Occipital lobe (tissue), 2 donors: Measurements from ENCODE around the gene EYA4. TPM values are rescaled to one million over a fixed set of nuclear protein-coding genes. Genes with fewer than 3 reads are reported as not detected.
"Not testable (repeated sequence)": the region's sequence is repeated elsewhere in the genome, so short reads cannot be mapped to it uniquely, and the experiment has no call there.

Experiments
- DNase-seq: peaks from one replicate; lab custom pipeline; 2025; lab: John Stamatoyannopoulos, UW
- total RNA-seq: library from RNA; depleted of rRNA; stranded (reverse); fragments of >200 nt; gene quantifications from one replicate; pipeline ENCODE4 v1.2.3, GENCODE V29; 2014

Gene EYA4
- total RNA-seq, 1 donor from 2014 or later, result 0.47 TPM

DNA sequence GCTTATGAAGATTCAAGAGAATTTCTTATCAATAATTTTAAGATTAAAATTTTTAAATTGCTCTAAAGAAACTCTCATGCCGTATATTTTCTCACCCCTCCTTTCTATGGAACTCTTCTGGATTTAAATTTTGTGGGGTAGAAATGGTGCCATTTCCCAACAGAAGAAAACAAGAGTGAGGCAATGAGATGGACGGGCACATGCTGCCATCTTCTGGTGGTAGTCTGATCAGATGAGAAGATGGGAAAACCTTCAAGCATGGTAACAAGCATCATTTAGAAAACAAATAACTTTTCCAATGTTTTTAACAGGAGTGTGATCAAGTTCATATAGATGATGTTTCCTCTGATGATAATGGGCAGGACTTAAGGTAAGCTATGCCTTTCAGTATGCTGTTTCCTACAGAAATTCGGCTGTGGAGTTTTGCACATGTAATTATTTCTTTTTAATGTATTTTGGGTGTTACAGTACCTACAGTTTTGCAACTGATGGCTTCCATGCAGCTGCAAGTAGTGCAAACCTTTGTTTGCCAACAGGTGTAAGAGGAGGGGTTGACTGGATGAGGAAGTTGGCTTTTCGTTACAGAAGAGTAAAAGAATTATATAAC lies 271.4 kb downstream of the EYA4 start:
- peak; percentile 16 for DNase-seq

DNA sequence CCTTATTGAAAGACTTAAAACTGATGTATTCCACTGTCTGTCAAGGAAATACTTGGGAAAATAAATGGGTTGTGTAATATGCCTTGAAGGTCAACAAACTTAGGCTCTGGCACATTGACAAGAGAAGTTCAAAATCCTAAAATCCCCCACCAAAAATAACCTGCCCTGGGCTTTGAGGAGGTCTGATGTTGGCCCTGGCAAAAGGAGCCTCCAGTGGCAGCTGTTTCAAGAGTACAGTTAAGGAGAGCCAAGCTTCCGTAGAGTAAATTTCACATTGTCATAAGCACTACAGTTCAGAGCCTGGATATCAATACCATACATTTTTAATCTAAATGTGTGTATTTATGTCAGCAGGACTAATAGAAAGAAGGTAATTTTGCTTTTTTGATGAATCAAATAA lies 282.7 kb downstream of the EYA4 start:
- no peak for DNase-seq

DNA sequence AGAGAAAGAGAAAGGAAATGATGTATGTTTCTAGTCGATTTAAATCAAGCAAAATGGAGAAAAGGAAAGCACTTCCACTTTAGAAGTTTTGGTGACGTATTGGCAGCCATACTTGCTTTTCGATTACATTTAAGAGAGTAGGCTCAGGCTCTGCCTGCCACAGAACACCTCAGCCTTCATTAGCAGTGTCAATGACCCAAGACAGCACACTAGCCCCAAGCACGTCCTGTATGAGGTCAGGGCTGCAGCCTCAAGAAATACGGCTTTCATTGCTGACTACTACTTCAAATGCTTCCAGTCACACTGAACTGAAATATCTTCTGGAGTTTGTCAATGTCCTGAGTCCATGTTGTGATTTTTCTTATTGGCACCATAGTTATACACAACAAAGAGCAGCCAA lies 285.3 kb downstream of the EYA4 start:
- no peak for DNase-seq

DNA sequence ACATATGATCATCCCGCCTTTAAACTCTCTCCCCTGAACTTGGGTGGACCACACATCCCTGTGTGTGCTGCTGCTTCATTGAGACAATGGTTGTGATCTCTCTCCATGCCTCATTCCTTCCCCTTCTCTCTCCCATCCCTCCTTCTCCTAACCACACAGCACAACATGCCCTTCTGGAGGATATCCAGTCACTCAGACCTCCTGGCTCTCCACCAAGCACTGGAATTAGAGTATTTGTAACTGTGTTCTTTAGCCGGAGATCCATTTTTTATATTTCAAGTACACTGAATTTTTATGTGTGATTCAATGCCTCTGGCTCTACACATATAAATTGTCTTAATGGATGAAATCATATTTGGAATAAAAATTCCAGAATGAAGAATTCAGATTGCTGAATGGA lies 287.4 kb downstream of the EYA4 start:
- DNase-seq, result no peak

DNA sequence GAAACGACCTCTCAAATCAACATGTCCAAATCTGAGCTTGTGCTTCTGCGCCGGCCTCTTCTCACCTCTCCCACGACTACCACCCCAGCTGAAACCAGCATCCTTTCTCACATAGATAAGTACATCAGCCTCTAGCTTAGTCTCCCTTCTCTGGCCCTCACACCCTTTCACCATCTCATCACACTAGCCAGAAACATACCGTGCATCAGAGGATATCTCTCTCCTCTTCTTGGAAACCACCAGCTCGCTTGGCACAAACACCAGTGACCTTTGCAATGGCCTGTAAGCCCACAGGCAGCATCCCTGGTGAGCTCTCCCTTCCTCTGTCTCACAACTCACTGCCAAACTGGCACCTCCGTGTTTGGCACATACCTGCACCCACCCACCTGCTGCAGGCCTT lies 291.8 kb downstream of the EYA4 start:
- no peak for DNase-seq

DNA sequence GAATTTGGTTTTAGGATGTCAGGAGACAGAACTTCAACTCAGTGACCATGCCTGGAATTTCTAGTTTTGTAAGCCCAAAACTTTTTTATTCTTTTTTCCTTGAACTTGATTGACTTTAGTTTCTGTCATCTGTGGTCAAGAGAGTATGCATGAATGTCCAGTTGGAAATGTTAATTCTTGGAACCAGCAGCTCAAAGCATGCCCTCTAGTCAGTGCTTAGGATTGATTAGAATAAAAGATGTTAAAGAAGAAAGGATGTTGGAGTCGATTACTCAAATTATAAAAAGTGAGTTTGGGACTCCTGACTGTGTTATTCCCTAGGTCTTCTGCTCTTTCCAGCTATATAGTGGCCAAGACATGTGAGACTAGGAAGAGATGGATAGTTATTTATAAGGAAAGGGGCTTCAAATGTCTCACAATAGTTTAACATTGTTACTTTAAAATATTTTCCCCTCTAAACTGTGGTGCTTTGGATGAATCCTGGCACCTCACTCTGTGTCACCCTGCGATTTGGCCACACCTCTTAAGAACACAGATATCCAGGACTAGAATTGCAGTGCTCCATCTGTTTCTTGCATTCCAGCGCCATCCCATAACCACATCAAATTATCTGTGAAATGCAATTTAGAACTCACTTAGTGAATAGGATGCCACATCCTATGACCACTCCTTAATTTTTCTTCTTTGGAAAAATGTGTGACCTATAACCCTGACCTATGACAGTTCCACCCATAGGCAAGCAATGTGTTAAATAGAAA lies 298.5 kb downstream of the EYA4 start:
- DNase-seq, result no peak

DNA sequence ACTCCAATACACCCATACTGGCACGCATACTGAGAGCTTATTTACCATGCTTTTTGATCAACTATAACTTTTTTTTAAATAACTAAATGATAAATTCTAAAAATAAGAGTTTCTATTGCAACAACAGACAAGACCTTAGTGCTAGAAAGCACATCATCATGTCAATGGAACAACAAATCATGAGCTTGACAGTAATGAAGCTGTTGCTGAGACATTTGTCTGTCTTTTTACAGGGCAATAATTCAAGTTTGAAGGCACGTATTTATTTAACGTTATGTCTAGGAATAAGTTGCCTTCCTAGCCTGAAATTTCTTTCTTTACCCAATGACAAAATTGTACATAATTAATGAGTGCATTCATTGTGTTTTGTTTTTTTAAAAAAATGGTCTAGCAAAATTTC lies 299.2 kb downstream of the EYA4 start:
- no peak for DNase-seq

DNA sequence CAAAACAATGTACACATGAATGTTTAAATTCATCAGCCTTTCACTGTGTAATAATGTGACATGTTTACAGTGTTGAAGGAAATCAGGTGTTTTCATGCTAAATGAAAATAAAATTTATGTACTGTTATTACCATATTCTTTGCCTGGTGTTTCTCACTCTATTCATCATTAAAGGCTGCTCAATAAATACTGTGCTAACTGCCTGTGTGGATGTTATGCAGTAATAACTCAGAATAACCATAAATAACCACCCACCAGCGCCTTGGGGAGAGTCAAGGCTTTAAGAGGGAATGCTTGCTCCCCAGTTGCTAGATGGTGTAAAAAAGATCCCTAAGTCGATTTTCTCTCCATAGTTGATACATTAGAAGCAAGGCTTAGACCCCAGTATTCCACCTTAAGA lies 299.9 kb downstream of the EYA4 start:
- no peak for DNase-seq

DNA sequence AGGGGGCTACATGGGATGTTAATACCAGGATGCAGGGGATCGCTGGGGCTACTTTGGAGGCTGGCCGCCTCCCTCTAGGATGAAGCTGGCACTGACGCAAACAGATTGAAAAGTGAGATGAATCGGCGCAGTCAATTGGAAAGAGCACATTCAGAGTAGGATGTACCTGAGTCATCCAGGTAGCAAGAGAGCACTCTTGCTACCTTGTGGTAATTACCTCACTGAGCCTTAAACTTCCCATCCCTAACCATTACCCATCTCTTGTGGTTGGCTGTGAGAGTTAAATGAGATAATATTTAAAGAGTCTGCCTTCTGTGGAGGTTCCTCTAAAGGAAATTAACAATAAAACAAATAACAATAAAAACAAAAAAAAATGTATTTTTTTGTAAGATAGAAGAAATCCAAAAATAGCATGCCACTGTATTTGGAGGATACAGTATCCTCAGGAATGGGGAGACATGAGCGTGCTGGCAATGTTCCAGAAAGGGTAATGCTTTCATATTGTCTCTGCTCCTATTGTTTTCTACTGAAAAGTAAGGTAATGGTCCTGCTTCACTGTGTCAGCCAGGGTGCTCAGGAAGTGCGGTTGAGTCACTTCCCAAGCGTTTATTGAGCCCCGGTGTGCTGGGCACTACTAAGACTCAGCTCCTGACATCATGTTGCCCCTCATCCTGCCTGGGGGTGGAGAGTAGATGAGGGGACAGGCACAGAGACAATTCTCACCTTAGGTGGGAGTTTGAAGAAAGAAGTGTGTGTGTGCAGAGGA lies 301.1 kb downstream of the EYA4 start:
- DNase-seq, result no peak

DNA sequence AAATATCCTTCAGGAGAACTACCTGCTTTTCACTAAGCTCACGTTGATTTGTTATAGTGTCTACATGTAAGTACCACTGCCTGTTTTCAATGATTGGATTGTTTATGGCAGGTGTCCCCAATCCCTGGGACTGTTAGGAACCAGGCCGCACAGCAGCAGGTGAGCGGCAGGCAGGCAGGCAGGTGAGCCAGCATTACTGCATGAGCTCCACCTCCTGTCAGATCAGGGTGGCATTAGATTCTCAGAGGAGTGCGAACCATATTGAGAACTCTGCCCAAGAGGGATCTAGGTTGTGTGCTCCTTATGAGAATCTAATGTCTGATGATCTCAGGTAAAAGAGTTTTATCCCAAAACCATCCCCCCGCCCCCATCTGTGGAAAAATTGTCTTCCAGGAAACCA lies 303.3 kb downstream of the EYA4 start:
- no peak for DNase-seq

DNA sequence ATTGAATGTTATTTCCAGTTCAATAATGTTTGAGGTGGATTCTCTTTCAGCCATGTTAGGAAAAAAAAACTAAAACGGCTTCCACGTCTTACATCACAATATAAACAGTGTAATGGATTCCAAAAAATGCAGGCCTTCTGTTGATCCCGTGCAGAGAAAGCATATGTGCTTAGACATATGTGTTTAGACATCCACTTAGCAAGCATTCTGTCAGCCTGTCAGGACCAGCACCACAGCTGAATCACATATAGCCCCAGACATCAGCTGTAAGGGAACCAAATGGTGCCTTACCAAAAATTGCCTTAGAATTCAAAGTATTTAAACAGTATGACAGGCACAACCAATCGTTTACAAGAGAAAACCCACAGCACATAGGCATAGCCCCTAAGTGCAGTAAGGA lies 304.9 kb downstream of the EYA4 start:
- no peak for DNase-seq

DNA sequence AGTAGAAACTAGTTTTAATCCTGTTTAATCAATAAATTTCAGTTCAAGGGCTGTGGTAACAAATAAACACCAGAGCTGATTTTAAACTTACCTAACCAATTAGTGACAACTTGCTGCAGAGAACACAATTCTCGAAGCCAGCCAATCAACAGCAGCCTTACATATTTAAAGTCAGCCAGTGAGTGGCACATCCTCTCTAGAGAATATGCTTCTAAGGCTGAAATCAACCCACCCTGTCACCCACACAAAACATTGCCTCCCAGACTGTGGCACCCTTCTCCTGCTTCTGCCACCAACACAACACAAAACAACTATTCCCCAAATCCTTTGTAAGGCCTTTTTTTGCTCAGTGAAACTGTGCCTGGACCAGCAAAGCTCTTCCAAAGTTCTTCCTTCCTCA lies 306.0 kb downstream of the EYA4 start:
- no peak for DNase-seq

DNA sequence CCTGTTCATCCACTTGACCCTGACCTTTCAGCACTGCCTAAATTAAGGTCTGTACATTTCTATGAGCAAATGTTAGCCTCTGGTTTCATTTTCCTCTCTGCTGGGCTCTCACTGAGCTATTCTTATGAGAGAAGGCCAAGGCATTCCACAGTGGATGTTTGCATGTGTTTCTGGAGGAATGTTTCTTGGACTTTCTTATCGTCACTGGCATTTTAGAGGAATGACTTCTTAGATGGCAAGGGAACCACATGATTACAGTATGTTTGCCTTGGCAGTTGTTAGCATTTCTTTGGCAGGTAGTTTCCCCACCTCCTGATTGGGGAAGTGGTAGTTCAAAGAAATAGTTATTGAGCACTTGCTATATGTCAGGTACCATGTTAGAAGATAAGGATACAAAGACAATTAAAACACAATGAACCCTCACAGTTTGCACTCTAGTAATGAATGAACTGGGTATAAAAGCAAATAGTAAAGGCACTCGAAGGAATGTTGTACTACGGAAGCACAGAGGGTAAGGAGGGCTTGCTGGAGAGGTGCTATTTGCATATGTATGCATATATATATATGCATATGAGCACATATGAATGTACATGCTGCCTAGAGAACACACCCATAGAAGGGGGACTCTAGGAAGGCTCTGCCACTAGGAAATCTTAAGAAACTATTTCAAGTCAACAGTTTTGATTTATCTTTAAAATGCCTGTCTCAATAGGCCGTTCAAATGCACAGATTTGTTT lies 307.4 kb downstream of the EYA4 start:
- no peak for DNase-seq

DNA sequence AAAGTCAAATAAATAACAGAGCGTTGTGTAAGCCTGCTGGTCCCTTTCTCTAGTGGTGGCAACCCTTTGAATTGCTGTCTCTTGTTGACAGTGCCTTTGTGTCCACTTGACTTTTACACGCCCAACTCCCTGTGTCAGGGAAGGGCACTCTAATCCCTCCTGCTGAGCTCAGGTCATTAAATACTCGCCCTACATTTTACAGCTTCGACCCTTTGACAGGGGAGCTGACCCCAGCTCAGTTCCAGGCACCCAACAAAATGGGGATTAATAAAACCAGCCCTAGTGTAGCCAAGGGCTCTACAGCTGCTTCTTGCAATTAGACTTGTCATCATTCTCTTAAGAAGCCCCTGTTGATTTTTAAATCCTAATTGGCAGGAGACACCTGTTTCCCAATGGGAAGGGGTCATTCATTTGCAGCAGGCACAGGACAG lies 308.2 kb downstream of the EYA4 start:
- DNase-seq, result no peak

DNA sequence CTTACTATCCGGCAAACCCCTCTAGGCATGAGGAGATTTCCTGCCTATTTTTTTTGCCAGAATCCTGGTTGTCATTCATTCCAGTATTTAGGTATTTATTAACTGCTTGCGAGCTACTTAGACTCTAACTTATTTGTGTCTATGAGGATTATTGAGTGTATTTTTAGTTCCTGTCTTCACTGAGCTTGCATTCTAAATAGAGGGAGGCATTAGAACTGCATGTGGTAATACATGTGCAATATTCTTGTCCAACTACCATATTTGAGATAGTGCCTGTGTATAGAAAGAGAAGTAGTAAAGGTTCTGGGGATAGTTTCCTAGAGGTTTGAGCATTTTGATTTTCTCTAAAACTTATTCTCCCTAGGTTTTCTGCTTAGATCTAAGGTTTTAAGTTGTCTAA lies 308.9 kb downstream of the EYA4 start:
- no peak for DNase-seq

DNA sequence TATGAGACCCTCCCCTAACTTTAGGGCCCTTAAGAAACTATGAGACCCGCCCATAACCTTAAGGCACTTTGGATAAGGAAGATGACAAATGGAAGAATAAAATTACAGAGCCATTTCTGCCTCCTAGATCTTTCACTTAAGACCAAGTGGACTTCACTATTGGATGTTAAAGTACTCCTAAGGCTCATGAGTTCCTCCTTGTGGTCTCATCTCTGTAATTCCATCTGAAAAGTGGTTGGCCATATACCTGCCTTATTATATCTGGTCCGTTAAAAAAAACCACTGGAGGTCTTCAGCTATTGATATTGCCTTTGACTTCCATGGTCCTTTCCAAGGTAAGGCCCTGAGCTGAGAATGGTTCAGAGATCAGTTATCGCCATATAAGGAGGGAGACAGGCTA lies 310.3 kb downstream of the EYA4 start:
- no peak for DNase-seq

DNA sequence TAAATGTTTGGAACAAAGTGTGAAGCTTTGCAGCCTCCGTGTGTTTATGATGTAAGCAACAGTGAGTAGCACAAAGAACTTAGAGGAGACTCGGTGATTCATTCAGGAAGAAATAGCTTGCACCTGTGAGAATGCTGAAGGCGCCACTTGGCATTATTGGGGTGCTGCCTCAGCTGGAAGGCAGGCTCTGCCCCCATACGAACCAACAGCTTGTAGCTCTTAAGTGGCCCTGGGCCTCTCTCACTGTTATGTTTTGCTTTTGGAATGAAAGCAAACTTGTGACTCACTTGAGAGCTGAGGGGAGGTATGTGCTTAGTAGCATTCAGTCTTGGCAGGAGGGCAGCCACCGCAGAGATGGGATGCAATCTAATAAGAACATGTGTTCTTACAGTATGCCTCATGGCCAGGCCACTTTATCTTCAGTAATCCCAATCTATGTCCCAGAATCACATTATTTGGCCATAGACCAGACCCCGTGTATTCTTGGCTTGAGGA lies 310.7 kb downstream of the EYA4 start:
- peak; percentile 9 for DNase-seq

DNA sequence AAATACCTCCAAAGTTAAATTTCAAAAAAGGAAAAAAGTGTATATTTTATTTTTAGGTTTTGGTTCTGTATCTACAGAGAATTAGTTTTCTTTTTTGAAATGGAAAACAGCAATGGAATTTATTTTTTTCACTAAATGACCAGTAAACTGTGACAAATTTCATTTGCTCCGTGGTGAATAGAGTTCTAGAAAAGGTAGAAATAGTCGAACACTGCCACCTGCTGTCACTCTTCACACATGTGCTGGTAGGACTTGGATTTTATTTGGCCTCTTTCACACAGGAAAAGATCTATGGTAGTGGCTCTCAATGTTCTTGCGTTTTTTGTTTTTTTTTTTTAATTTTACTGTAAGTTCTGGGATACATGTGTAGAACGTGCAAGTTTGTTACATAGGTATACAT lies 312.5 kb downstream of the EYA4 start:
- no peak for DNase-seq

DNA sequence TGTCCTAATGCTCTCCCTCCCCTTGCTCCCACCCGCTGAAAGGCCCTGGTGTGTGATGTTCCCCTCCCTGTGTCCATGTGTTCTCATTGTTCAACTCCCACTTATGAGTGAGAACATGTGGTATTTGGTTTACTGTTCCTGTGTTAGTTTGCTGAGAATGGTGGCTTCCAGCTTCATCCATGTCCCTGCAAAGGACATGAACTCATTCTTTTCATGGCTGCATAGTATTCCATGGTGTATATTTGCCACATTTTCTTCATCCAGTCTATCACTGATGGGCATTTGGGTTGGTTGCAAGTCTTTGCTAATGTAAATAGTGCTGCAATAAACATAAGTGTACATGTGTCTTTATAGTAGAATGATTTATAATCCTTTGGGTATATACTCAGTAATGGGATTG lies 313.0 kb downstream of the EYA4 start:
- DNase-seq, result not testable (repeated sequence)

DNA sequence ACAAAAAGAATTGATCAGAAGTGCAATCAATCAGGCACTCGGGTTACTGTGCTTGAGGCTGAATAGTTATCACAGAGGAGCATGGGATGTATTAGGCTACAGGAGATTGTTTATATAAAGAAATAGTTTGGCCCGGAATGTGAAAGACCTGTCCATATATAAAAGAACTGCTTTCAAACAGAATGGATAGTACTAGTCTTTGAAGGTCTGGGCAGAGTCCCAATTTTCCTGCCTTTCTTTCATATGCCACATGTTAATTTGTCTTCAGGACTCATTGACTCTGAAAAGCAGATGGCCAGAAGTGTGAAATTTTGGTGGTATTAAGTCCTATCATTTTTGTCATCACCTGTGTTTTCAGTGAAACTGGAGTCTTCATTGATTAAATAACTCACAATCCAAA lies 314.5 kb downstream of the EYA4 start:
- no peak for DNase-seq

DNA sequence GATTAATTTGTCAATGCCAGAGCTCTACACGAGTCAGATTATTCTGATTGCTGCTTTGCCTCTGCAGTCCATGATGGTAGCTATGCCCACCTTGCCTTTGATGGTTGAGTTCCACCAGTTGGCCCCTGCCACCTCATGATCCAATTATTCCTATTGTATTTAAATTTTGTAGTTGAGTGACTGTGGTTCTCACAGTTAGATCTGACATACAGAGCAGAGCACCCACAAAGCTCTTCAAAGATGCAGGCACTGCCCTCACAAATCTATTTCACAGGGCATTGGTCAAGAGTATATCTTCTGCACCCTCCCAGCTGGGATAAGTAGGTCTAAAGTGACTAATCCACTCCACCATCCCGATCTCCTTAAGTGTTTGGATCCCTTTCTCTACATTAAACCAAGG lies 318.8 kb downstream of the EYA4 start:
- DNase-seq, result no peak

DNA sequence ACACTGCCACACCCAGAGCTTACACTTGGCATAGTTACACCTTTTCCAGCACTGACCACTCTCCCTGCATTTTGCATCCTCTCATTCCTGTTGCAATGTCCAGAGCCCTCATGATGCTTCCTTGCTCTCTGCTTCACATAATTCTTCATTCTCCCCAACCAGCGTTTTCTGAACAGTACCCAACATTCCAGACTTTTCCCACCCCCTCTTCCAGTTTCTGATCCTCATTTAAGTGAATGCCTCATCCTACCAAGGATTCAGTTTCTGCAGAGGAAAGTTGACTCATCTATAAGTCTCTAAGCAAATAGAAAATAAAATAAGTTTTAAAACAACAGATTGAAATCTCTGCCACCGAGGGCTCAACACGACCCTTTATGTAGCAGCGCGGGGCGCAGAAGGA lies 326.5 kb downstream of the EYA4 start:
- no peak for DNase-seq
